GM12874 (cell line): ENCODE results near the gene HNRNPK.

Experiments
- TF ChIP-seq, protein P1 (sequence below): IDR thresholded peaks from 2 replicates; pipeline ENCODE4 v1.5.1; 2011; ENCODE audit warnings: low read depth, mild to moderate bottlenecking, control low read depth, low read length, moderate library complexity; ENCODE audit not compliant: insufficient read depth

Gene HNRNPK

DNA sequence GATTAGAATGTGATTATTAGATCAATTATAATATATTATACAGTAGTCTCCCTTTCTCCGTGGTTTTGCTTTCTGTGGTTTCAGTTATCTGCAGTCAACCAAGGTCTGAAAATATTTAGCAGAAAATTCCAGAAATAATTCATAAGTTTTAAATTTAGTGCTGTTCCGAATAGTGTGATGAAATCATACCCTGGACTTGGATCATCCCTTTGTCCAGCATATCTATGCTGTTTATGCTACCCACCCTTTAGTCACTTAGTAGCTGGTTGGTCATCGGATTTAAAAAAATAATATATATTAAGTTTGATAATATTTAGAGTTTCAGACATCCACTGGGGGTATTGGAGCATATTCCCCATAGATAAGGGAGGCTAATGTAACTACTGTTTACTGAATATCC lies 20.2 kb upstream of the HNRNPK start:
- TF ChIP-seq, protein P1, sequence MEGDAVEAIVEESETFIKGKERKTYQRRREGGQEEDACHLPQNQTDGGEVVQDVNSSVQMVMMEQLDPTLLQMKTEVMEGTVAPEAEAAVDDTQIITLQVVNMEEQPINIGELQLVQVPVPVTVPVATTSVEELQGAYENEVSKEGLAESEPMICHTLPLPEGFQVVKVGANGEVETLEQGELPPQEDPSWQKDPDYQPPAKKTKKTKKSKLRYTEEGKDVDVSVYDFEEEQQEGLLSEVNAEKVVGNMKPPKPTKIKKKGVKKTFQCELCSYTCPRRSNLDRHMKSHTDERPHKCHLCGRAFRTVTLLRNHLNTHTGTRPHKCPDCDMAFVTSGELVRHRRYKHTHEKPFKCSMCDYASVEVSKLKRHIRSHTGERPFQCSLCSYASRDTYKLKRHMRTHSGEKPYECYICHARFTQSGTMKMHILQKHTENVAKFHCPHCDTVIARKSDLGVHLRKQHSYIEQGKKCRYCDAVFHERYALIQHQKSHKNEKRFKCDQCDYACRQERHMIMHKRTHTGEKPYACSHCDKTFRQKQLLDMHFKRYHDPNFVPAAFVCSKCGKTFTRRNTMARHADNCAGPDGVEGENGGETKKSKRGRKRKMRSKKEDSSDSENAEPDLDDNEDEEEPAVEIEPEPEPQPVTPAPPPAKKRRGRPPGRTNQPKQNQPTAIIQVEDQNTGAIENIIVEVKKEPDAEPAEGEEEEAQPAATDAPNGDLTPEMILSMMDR = no peak

DNA sequence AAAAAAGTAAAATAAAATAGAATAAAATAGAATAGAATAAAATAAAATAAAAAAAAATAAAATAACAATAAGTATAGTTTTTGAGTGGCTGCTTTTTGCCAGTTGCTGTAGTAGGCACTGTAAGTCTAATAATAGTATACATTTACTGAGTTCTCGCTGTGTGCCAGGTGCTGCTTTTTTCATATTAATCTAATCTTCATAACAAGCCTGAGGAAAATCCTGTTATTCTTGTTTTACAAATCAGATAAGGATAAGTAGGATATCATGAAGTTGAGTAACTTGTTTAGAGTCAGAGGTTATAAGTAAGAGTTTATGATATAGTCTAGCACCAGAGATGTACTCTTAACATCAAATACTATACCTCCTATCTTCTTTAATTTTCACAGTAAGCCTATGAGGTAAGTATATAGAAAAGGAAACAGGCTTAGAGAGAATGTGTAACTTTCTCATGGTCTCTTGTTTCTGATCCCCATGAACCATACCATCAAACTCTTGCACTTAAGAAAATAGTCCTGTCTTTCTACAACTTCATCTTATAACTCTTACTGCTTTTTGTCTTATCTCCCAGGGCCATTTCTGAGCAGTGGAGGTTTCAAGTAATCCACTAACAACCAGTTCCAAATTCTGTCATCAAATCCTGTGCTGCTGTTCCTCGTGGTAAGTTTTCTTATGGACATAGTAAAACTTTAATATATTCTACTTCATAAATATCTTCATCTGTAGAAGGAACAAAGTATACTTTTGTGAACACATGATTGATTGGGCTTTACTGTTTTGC lies 19.3 kb upstream of the HNRNPK start:
- TF ChIP-seq, protein P1 = no peak

DNA sequence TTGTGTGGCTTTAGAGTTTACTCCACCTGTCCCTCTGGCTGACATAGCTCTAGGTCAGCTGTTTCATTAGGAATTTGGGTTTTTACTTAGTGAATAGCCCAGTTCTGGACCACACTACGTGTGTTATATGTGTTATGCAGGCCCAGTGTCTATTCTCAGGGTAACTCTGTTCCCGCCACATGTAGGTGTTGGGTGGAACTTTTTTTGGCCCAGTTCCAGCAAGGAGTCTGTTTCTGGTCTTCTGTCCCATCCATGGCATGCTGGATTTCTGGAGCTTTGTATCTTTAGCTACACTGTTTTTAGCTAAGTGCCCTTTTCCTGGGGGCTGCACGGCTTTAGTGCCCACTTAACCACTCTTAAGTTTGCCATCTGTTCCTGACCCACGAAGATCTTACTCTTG lies 16.1 kb upstream of the HNRNPK start:
- TF ChIP-seq, protein P1 = no peak

DNA sequence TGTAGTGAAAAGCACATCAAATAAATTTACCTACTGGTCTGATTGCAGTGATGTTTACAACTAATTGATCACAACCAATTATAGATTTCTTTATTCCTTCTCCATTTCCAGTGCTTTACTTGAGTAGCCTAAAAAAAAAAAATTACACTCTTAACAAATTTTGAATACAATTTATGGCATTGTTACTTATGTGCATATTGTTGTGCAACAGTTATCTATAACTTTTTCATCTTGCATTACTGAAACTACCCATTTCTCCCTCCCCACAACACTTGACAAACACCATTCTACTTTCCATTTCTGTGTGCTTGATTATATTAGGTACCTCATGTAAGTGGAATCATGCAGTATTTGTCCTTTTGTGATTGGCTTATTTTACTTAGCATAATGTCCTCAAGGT lies 12.9 kb upstream of the HNRNPK start:
- TF ChIP-seq, protein P1 = no peak

DNA sequence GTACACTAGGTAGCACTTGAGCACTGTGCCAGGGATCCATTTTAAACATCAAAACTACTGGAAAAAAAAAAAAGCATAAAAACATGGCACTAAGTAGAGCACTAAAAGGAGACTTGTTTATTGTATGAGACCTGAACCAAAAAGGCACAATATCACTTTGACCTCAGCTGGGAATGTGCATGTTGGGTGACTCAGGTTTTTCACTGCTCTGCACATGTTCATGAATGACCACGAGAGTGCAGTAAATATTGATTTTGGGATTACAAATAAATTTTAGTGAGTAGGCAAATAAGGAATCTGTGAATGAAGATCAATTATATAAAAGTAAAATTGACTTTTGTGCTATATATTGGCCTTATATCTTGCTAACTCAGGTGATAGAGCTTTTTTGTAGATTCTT lies 12.4 kb upstream of the HNRNPK start:
- TF ChIP-seq, protein P1 = no peak

DNA sequence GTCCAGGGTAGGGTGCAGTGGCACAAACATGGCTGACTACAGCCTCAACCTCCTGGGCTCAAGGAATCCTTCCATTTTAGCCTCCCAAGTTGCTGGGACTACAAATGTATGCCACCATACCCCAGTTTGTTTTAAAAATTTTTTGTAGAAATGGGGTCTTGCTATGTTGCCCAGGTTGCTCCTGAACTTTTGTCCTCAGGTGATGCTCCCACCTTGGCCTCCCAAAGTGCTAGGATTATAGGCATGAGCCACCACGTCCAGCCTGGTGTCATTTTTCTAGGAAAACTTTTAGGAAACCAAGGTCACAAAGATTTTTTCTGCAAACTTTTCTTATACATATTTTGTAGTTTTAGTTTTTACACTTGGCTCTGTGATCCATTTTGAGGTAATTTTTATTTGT lies 11.3 kb upstream of the HNRNPK start:
- TF ChIP-seq, protein P1 = no peak

DNA sequence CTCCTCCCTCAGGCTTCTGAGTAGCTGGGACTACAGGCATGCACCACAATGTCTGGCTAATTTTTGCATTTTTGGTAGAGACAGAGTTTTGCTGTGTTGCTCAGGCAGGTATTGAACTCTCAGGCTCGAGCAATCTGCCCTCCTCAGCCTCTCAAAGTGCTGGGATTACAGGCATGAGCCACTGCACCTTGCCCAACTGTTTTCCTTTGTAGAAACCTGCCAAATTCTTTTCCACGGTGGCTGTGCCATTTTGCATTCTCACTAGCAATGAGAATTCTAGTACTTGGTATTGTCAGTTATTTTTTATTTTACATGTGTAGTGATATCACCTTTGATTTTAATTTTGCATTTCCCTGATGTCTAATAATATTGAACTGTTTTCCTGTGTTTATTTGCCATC lies 8.4 kb upstream of the HNRNPK start:
- TF ChIP-seq, protein P1 = no peak

DNA sequence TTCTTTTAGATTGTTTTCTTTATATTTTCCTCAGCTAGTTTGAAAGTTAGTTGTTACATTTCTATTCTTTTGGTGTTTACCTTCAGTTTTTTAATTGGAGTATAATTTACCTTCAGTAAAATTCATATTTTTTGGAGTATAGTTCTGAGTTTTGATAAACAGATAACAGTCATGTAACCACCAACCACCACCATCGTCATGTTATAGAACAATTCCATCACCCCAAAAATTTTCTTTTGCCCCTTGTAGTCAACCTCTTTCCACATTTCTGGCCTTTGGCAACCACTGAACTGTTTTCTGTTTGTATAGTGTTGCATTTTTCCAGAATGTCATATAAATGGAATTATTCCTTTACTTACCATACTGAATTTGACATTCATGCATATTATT lies 7.4 kb upstream of the HNRNPK start:
- TF ChIP-seq, protein P1 = no peak
